ENCODE results near the gene ACTMAP. TPM values are rescaled to one million over a fixed set of nuclear protein-coding genes. Genes with fewer than 3 reads are reported as not detected.
A peak's percentile ranks its signal among the peaks of the same experiment; 100 is the strongest.

ACTMAP gene
- polyA plus RNA-seq, 3 donors = 4.3 to 13.0 (median 8.5) TPM

GRCh38 chr19:40704491-40705361 is 45.6 kb downstream of the ACTMAP start:
- Histone ChIP-seq H3K79me2 (ENCODE audit: insufficient read depth, low read length) (no peaks in the 10 kb centered on the region), H3K4me1 (ENCODE audit: control insufficient read depth in 1 of 2, insufficient read depth in 2 of 2, low read length in 2 of 2) (no peaks in the 10 kb centered on the region), H4K20me1 (ENCODE audit: insufficient read depth, low read length) (no peaks in the 10 kb centered on the region), H3K9me3 (replicated peaks in 1 of 2; ENCODE audit: control insufficient read depth in 1 of 2, insufficient read depth in 1 of 2, low read length in 2 of 2) (no peaks in the 10 kb centered on the region), H3K9ac (ENCODE audit: insufficient read depth, low read length, poor library complexity, severe bottlenecking) (no peak overlapping the region), H3K27me3 (ENCODE audit: control insufficient read depth in 2 of 2, insufficient read depth in 2 of 2, low read length in 2 of 2) (no peaks in the 10 kb centered on the region), H3K4me3 (replicated peaks in 1 of 3; ENCODE audit: low read depth in 2 of 3, low read length in 3 of 3) (no peak overlapping the region), H3K36me3 (replicated peaks in 1 of 2; ENCODE audit: control insufficient read depth in 1 of 2, insufficient read depth in 2 of 2, low read length in 2 of 2) (peaks cover 84 to 98% of the 10 kb centered on the region in 2 donors), H2AFZ (ENCODE audit: insufficient read depth, low read depth, low read length, poor library complexity, severe bottlenecking) (no peak overlapping the region), H3K27ac (ENCODE audit: low read depth in 1 of 2, low read length in 2 of 2) (no peak overlapping the region), H3K4me2 (replicated peaks; ENCODE audit: extremely low read depth, low read length, poor library complexity, severe bottlenecking) (no peak overlapping the region)
- H3K27me3 Mint-ChIP-seq (ENCODE audit: low read depth in 3 of 3) = no peaks in the 10 kb centered on the region
- intact Hi-C loops (cut with micrococcal nuclease) = no loop called here
- WGBS (ENCODE audit: insufficient coverage) = 96% methylated on average over 13 of the region's 18 CpGs
- H3K4me1 Mint-ChIP-seq = no peaks in the 10 kb centered on the region
- H3K27ac Mint-ChIP-seq = peak overlapping the region in 1 of 7 donors; percentile 40
- no peaks in the 10 kb centered on the region for H3K9me3 Mint-ChIP-seq
- no peak for DNase-seq
- TF ChIP-seq, protein P1, sequence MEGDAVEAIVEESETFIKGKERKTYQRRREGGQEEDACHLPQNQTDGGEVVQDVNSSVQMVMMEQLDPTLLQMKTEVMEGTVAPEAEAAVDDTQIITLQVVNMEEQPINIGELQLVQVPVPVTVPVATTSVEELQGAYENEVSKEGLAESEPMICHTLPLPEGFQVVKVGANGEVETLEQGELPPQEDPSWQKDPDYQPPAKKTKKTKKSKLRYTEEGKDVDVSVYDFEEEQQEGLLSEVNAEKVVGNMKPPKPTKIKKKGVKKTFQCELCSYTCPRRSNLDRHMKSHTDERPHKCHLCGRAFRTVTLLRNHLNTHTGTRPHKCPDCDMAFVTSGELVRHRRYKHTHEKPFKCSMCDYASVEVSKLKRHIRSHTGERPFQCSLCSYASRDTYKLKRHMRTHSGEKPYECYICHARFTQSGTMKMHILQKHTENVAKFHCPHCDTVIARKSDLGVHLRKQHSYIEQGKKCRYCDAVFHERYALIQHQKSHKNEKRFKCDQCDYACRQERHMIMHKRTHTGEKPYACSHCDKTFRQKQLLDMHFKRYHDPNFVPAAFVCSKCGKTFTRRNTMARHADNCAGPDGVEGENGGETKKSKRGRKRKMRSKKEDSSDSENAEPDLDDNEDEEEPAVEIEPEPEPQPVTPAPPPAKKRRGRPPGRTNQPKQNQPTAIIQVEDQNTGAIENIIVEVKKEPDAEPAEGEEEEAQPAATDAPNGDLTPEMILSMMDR (IDR thresholded peaks at IDR 0.05) = no peak
- H3K36me3 Mint-ChIP-seq = peaks cover 81 to 91% of the 10 kb centered on the region in 2 donors
- H3K4me3 Mint-ChIP-seq = no peak overlapping the region

- Histone ChIP-seq H3K4me3 (replicated peaks in 1 of 3; ENCODE audit: low read depth in 2 of 3, low read length in 3 of 3) (no peak overlapping the region), H4K20me1 (ENCODE audit: insufficient read depth, low read length) (no peaks in the 10 kb centered on the region), H3K4me2 (replicated peaks; ENCODE audit: extremely low read depth, low read length, poor library complexity, severe bottlenecking) (no peak overlapping the region), H3K4me1 (ENCODE audit: control insufficient read depth in 1 of 2, insufficient read depth in 2 of 2, low read length in 2 of 2) (no peaks in the 10 kb centered on the region), H3K36me3 (replicated peaks in 1 of 2; ENCODE audit: control insufficient read depth in 1 of 2, insufficient read depth in 2 of 2, low read length in 2 of 2) (peaks cover 71 to 89% of the 10 kb centered on the region in 2 donors), H3K27ac (ENCODE audit: low read depth in 1 of 2, low read length in 2 of 2) (no peak overlapping the region), H3K27me3 (ENCODE audit: control insufficient read depth in 2 of 2, insufficient read depth in 2 of 2, low read length in 2 of 2) (no peaks in the 10 kb centered on the region), H3K9ac (ENCODE audit: insufficient read depth, low read length, poor library complexity, severe bottlenecking) (no peak overlapping the region), H3K79me2 (ENCODE audit: insufficient read depth, low read length) (no peaks in the 10 kb centered on the region), H3K9me3 (replicated peaks in 1 of 2; ENCODE audit: control insufficient read depth in 1 of 2, insufficient read depth in 1 of 2, low read length in 2 of 2) (no peaks in the 10 kb centered on the region), H2AFZ (ENCODE audit: insufficient read depth, low read depth, low read length, poor library complexity, severe bottlenecking) (no peak overlapping the region)
- DNase-seq = no peak
- no peaks in the 10 kb centered on the region for H3K9me3 Mint-ChIP-seq
- 96% methylated on average over 20 of the region's 24 CpGs for WGBS (ENCODE audit: insufficient coverage)
- H3K36me3 Mint-ChIP-seq = peaks cover 70 to 83% of the 10 kb centered on the region in 2 donors
- peaks cover 0 to 1% (median 0%) of the 10 kb centered on the region in 3 donors for H3K27me3 Mint-ChIP-seq (ENCODE audit: low read depth in 3 of 3)
- TF ChIP-seq, protein P1 (IDR thresholded peaks at IDR 0.05) = no peak
- H3K4me1 Mint-ChIP-seq = no peaks in the 10 kb centered on the region
- intact Hi-C loops (cut with micrococcal nuclease) = no loop called here
- H3K27ac Mint-ChIP-seq = peak overlapping the region in 4 of 7 donors; percentile 43 to 79 (median 62)
- H3K4me3 Mint-ChIP-seq = no peak overlapping the region
Observed at GRCh38 chr19:40703029-40703755, 47.1 kb downstream of the ACTMAP start.

Measured in CD14-positive monocyte (primary cell).